ENCODE results near the gene LSM14B. TPM values are rescaled to one million over a fixed set of nuclear protein-coding genes. Genes with fewer than 3 reads are reported as not detected.

Gene LSM14B
- total and polyA plus RNA-seq, 11 donors: 26.1 to 64.7 (median 54.6) TPM

DNA sequence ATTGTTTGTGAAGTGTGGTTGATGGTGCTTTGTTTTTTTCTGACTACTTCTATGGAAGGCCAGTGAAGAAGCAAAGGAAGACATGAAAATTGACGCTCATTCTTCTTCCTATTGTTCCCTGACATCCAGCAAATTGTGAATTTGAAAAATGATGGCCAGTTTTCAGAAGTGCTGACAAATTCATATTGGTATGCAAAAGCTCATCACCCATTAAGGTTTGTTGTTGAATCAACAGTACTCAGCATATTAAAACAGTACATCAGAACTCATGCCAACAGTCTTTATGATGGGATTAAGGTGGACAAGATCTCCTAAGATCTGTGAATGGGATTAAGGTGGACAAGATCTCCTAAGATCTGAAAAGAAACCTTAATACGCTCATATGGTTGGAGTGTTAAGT is 59.5 kb downstream of the LSM14B start:
- no peak for DNase-seq
- ATAC-seq: no peak
- Histone ChIP-seq H3K4me1 (peaks cover 4 to 25% (median 18%) of the 10 kb centered on the region in 12 donors), H3K27ac (peak overlapping the region in 7 of 12 donors; percentile 84 to 99 (median 96)), H3K9me3 (no peaks in the 10 kb centered on the region), H3K36me3 (peaks cover 0 to 30% (median 15%) of the 10 kb centered on the region in 9 donors), H3K4me3 (peak overlapping the region in 10 of 12 donors; percentile 77 to 99 (median 95)), H3K27me3 (no peaks in the 10 kb centered on the region)
- TF ChIP-seq POLR2A (IDR thresholded peaks at IDR 0.05): no peak
- TF ChIP-seq, protein P1, sequence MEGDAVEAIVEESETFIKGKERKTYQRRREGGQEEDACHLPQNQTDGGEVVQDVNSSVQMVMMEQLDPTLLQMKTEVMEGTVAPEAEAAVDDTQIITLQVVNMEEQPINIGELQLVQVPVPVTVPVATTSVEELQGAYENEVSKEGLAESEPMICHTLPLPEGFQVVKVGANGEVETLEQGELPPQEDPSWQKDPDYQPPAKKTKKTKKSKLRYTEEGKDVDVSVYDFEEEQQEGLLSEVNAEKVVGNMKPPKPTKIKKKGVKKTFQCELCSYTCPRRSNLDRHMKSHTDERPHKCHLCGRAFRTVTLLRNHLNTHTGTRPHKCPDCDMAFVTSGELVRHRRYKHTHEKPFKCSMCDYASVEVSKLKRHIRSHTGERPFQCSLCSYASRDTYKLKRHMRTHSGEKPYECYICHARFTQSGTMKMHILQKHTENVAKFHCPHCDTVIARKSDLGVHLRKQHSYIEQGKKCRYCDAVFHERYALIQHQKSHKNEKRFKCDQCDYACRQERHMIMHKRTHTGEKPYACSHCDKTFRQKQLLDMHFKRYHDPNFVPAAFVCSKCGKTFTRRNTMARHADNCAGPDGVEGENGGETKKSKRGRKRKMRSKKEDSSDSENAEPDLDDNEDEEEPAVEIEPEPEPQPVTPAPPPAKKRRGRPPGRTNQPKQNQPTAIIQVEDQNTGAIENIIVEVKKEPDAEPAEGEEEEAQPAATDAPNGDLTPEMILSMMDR (IDR thresholded peaks at IDR 0.05): no peak
- WGBS, 4 donors: 89 to 97% (median 91%) methylated on average over 2 of the region's 2 CpGs
- intact Hi-C loops (cut with DNase I): loop anchor here in 5 of 10 donors (5.0 to 10.0 kb wide), 5 partner anchors 35 to 203 kb away; partner anchors contain the start of genes OSBPL2 (in 3 of the 5) and RPS21 (in 2 of the 5)

DNA sequence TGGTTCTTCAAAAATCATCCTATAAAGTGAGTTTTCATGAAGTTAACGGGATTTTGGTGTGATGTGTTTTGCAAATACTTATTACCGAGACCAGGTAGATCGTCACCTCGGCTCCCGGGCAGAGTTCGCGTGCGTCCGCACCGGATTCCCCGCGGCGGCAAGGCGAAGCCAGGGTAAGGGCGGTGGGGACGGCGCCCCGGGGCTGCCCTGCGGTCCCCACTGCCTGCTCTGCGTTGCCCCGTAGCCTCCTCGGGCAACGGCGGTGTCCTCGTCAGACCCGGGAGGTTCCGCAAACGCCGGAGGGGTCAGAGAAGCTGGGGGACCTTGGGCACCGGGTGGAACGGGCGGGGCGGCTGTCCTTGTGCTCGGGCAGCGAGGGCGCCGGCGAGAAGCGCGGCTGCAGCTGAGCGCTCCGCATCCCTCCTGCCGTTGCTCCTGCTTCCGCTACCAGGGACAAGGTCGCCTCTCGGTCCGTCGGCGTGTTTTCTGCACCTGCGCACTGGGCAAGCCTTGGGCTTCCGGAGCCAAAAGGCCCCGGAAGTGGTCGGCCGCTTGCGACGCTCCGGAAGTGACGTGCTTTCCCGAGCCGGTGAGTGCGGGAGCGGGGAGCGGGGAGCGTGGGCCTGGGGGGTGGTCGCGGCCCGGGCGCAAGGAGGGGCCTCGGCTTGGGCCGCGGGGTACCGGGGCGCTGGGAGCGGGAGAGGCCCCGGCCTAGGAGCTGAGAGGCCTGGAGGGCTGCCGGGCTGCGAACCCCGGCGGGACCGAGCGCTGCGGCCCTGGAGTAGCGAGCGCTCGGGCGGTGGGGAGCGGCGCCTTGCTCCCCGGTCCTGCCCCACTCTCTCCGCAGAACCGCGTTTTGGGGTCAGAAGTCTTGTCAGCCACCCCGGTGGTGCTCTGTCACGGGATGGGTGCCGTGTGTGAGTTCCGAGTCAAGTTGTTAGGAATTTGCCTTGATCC is 60.5 kb downstream of the LSM14B start, which contains the start of gene MTG2:
TSS of gene MTG2 (plus strand) at position 560 of the 957 bp plus-strand sequence. CDS start 10,393 bp downstream, outside the sequence.
- 0 to 1% (median 0%) methylated on average over 51 to 96 of the region's 96 CpGs for WGBS, 4 donors
- H3K4me1 ChIP-seq: peaks cover 8 to 34% (median 27%) of the 10 kb centered on the region in 12 donors
- peaks cover 0 to 24% (median 15%) of the 10 kb centered on the region in 9 donors for H3K36me3 ChIP-seq
- no peaks in the 10 kb centered on the region for H3K27me3 ChIP-seq
- ATAC-seq: peak; percentile 94 to 98 (median 98)
- peak within 1 kb of the TSS; percentile 78 to 99 (median 93) for H3K27ac ChIP-seq
- H3K9me3 ChIP-seq: no peaks in the 10 kb centered on the region
- DNase-seq: peak; percentile 95 to 98 (median 97)
- peak within 1 kb of the TSS; percentile 77 to 99 (median 96) for H3K4me3 ChIP-seq
- intact Hi-C loops (cut with DNase I): loop anchor here in 5 of 10 donors (5.0 to 10.0 kb wide), 5 partner anchors 35 to 202 kb away; partner anchors contain the start of genes OSBPL2 (in 3 of the 5) and RPS21 (in 2 of the 5)
- TF ChIP-seq, protein P1 (IDR thresholded peaks at IDR 0.05): peak in 3 of 12 donors; percentile 4 to 14 (median 7)
- TF ChIP-seq POLR2A (IDR thresholded peaks at IDR 0.05): peak in 1 of 2 donors; percentile 93

DNA sequence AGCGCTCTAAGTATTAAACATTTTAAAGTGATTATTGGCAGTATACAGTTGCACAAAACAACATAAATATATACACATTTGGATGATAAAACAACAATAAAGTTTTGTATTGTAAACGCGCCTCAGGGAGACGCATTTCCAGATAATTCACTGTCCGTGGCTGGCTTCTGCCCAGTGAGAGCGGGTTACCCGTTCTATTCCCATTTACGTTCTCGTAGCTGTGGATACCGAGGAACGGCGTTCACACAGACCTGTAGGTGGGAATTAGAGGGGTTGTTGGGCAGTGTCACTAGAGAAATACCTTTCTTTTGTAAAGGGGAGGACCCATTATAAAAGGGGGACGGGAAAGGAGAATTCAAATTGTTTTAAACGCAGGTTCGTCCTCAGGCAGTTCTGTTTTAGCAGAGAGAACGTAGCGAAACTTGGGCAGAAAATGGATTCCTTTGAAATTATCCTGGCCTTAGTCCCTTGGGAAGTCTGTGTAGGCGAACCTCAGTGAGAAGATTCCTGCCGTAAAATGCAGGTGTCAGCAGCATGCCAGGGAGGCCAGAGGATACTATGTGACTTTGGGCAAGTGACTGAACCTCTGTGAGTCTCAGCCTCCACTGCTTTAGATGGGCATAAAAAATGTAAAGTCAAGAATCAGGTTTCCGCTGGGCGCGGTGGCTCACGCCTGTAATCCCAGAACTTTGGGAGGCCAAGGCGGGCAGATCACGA is 61.3 kb downstream of the LSM14B start:
- peak overlapping the region; percentile 77 to 99 (median 96) for H3K4me3 ChIP-seq
- H3K27ac ChIP-seq: peak overlapping the region; percentile 78 to 99 (median 93)
- no peaks in the 10 kb centered on the region for H3K27me3 ChIP-seq
- ATAC-seq (no peak), DNase-seq (peak in 1 of 5 donors; percentile 11)
- TF ChIP-seq, protein P1 (IDR thresholded peaks at IDR 0.05): no peak
- TF ChIP-seq POLR2A (IDR thresholded peaks at IDR 0.05): no peak
- peaks cover 8 to 36% (median 28%) of the 10 kb centered on the region in 12 donors for H3K4me1 ChIP-seq
- H3K9me3 ChIP-seq: no peaks in the 10 kb centered on the region
- H3K36me3 ChIP-seq: peaks cover 0 to 24% (median 16%) of the 10 kb centered on the region in 9 donors
- 30 to 32% (median 32%) methylated on average over 25 of the region's 25 CpGs for WGBS, 4 donors
- intact Hi-C loops (cut with DNase I): loop anchor here in 5 of 10 donors (5.0 to 10.0 kb wide), 5 partner anchors 36 to 201 kb away; partner anchors contain the start of genes OSBPL2 (in 3 of the 5) and RPS21 (in 2 of the 5)

Other genes with a start within 250 kb of the LSM14B start
- gene TAF4, start 56.6 kb upstream of the LSM14B start, total RNA-seq: 10 to 100 TPM in 7 of 9 donors, 1 to 10 TPM in 2; 7.8 to 37.7 (median 11.4) TPM
- 1 to 10 TPM; 4.5 to 6.1 TPM for gene TAF4, start 56.6 kb upstream of the LSM14B start, polyA plus RNA-seq
- gene PSMA7, start 20.9 kb downstream of the LSM14B start, total RNA-seq: 100 to 1,000 TPM; 172 to 432 (median 233) TPM
- 100 to 1,000 TPM; 220 to 472 TPM for gene PSMA7, start 20.9 kb downstream of the LSM14B start, polyA plus RNA-seq
- gene SS18L1, start 21.3 kb downstream of the LSM14B start, total RNA-seq: 10 to 100 TPM in 2 of 9 donors, 1 to 10 TPM in 7; 6.5 to 12.4 (median 8.6) TPM
- 1 to 10 TPM; 7.8 to 7.9 TPM for gene SS18L1, start 21.3 kb downstream of the LSM14B start, polyA plus RNA-seq
- gene MTG2, start 60.6 kb downstream of the LSM14B start, total RNA-seq: 10 to 100 TPM; 20.7 to 36.8 (median 26.5) TPM
- gene MTG2, start 60.6 kb downstream of the LSM14B start, polyA plus RNA-seq: 10 to 100 TPM; 28.9 to 40.7 TPM
- gene HRH3, start 97.8 kb downstream of the LSM14B start, total RNA-seq: not detected
- not detected for gene HRH3, start 97.8 kb downstream of the LSM14B start, polyA plus RNA-seq
- 10 to 100 TPM; 20.7 to 57.9 (median 40.3) TPM for gene OSBPL2, start 116.0 kb downstream of the LSM14B start, total RNA-seq
- 10 to 100 TPM; 20.0 to 21.7 TPM for gene OSBPL2, start 116.0 kb downstream of the LSM14B start, polyA plus RNA-seq
- gene ADRM1, start 180.5 kb downstream of the LSM14B start, total RNA-seq: 100 to 1,000 TPM in 3 of 9 donors, 10 to 100 TPM in 6; 66.8 to 218 (median 79.8) TPM
- 100 to 1,000 TPM in 1 of 2 donors, 10 to 100 TPM in 1; 87.2 to 187 TPM for gene ADRM1, start 180.5 kb downstream of the LSM14B start, polyA plus RNA-seq
- gene LAMA5, start 244.8 kb downstream of the LSM14B start, total RNA-seq: 100 to 1,000 TPM in 1 of 9 donors, 10 to 100 TPM in 8; 57.4 to 107 (median 73.6) TPM
- 100 to 1,000 TPM in 1 of 2 donors, 10 to 100 TPM in 1; 72.0 to 128 TPM for gene LAMA5, start 244.8 kb downstream of the LSM14B start, polyA plus RNA-seq

Data from heart left ventricle (tissue), 16 donors.